GM19328 (cell line): ENCODE results near the gene LPCAT1.

Experiments used
- ATAC-seq: cut with Tn5 transposase; IDR thresholded peaks from one replicate; pipeline ENCODE4 v1.9.1; 2021; ENCODE audit warnings: mild to moderate bottlenecking, moderate library complexity; ENCODE audit not compliant: unreplicated experiment

The LPCAT1 gene

DNA sequence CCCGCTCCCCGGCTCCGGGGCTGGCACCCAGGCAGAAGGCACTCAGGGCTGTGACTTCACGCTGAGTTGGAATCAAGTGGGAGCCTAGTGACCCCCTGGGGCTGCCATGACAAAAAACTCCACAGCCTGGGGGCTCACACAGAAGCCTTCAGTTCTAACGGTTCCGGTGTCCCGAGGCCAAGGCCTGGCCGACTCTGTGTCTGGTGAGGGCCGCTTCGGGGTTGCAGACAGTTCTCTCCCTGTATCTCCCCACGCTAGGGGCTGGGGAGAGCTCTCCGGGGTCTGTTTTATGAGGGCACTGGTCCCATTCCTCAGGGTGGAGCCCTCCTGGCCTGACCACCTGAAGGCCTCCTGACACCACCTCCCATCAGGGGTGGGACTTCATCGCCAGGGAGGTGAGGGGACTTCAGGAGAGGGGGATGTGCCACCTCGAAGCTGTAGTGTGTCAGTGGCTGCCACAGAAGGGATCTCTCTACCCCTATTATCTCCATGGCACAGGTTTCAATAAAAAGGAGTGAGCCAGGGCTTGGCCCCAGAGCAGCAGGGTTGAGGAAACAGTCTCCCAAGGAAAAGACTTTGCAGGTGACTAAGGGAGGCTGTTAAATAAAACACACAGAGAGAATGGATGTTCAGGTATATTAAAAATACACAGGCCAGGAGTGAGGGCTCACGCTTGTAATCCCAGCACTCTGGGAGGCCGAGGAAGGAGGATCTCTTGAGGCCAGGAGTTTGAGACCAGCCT is 77.0 kb downstream of the LPCAT1 start:
- ATAC-seq = no peak

DNA sequence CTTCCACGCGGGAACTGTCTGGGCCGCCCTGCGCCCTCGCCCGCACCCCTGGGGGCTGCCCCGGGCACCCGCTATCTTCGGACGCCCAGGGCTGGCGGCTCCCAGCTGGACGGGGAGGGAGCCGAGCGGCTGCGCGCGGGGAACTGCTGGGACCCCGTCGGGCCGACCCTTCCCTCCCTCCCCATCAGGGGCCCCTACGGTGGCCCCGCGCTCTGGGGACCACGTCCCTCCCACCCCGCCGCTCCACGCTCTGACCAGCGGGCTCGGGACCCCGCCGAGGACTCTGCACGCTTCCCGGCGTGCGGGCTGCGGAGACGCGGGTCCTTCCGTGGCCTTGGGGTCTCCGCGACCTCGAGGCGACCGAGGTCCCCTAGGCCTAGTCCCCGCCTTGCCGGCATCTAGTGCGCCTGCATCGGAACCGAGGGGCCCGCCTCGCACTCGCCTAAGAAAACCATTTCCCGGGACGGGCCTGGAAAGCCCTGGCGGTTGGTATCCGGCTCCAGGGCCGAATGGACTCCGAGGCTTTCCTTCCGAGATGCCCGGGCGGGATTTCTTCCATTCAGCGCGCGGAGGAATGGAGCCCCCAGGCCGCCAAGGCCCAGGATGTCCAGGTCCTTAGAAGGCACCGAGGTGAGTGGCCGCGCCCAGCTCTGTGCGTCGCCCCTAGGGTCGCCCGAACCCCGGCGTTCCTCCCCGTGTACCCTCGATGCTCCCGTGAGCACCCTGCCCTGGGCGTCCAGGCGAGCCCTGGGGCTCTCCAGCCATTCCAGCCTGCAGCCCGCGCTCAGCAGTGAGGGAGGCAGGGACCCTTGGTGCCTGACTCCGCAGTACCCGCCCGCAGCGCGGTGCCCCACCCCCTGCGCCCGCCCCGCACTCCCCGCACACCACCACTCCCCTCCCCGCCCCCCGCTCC is 77.8 kb downstream of the LPCAT1 start:
- ATAC-seq = no peak

DNA sequence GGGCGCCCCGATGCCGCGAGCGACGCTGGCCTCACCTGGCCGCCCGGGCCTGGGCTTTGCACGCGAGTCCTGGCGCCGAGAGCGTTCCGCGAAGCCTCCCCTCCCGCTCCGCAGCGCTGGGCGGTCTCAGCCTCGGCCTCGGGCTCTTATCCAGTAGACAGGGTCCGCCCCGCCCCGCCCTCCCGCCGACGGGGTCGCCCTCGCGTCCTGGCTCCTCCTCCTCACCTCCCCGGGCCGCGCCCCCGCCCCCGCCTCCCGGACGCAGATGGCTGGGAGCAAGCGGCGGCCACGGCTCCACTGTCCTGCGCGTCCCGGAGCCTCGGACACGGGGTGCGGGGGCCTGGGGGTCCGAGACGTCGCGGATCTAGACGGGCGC is 78.5 kb downstream of the LPCAT1 start, which contains the start of gene SLC6A3:
TSS of gene SLC6A3 (minus strand) at position 128 of the 376 bp plus-strand sequence. CDS start 2,243 bp downstream, outside the sequence.
- ATAC-seq = no peak

DNA sequence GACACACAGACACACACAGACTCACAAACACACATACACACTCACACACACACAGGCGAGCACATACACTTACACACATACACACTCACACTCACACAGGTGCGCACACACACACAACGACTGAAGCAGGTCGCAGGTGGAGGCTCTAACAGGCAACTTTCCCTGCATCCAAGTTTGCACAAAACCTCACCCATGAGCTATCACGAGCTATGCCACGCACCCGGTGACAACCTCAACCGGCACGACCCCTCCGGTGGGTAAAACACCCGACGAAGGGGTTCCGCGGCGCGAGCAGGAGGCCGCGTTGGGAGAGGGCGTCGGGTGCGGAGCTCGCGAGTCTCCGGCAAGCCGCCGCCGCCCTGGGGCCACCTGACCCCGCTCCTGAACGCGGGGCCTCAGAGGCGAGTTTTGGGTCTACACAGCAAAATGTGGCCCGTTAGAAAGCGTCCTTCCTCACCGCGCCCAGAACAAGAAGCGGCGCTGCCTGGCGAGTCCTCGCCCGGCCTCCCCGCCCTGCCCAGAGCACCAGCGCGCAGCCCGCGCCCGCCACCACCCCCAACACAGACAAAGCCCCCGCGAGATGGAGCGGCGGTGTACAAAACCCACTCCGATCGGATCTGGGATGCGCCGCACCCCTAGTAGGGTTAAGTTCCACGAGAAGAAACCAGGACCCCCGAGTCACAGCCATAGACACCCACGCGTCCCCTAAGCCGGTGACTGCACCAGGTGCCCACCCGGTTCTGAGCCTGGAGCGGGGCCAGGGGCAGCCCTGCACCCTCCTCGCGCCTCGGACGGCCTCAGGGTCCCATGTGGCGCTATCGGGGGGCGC is 79.2 kb downstream of the LPCAT1 start:
- no peak for ATAC-seq

DNA sequence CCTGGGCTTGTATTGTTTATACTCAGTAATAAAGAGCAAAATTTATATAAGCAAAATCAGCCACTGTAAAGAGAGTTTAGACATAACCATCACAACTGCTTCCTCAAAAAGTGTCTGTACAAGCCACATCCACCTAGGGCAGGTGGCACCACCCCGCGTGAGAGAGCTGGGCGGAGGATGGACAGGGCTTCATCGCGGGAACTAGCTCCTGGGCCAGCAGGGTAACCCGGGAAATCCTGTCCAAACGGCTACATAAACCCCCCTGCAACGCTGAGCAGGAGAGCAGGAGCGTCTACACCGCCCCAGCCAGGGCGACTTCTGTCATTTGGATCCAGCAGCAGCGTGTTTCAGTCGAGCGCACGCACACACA is 79.8 kb downstream of the LPCAT1 start:
- ATAC-seq = no peak

- ATAC-seq = no peak
Measured at GRCh38 chr5:1443171-1443570, 80.6 kb downstream of the LPCAT1 start.

DNA sequence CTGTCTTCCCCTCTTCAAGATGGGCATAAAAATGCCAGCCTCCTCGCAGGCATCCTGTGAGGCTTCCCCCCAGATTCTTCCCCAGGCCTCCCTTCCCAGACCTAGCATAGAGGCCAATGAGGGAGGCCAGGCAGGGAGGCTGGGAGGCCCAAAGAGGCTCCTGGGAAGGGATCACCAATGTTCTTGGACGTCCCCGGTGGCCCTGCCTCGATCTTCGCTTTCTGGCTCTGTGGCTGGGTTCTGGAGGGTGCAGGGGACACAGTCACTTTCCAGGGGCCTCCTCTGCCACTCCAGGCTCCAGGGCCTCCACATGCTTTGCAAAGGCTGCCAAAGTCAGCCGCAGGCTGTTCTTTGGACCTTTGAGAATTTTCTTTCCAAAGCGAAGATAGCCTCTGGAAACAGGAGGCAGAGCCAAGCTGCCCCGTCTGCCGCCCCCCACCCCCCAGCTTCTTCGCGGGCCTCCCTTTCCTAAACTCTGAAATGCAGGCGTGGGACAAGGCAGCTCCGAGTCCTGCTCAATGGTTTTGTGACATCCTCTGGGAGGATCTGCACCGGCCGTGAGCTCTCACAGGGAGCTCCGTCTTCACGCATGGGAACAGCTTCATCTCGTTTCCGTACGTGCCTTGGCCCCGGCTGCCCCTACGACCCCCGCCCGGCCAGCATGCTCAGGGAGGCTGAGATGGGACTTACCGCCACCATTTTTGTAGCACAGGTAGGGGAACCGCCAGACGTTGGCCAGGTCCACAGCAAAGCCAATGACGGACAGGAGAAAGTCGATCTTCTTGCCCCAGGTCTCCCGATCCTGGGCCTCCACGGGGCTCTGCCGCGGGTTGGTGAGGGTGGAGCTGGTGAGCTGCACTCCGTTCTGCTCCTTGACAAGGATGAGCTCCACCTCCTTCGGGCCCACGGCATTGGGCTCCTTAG is 81.3 kb downstream of the LPCAT1 start:
- ATAC-seq = no peak

DNA sequence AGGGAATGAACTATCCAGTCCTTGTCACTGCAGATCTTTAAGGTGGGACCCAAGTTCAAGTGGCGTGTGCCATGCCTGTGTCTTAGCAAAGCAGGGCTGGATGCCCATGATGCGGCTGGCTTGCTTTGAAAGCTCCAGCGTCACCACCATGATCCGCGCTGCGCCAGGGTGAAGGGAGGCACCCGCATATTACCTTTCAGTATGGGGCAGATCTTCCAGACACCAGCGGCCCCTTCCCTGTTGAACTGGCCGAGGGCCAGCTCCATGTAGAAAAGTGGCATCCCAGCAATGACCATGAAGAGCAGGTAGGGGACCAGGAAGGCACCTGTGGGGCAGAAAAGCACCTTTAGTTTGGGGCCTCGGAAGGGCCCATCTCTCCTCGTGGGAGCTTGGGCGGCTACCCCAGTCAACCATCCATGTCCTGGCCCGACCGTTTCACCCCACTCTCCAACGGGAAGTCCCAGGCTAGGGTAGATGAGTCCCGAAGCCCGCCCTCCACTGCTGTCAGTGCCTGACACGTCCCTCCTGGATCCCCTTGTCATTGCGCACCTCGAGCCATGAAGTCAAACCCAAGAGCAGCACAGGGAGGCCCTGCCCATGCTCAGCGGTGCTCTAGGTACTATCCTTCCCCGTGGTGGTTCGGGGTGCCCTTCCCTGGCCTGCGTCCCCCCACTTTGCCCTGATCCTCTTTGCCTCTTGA is 82.4 kb downstream of the LPCAT1 start:
- ATAC-seq = no peak

DNA sequence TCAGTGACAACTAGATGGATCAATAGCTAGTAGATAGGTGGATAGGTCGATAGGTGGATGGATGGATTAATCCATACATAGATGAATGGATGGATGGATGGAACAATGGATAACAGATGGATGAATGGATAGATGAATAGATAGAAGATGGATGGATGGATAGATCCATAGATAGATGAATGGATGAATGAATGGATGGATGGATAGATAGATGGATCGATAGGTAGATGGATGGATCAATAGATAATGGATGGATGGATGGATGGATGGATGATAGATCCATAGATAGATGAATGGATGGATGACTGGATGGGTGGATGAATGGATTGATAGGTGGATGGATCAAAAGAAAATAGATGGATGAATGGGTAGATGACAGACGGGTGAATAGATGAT is 83.7 kb downstream of the LPCAT1 start:
- no peak for ATAC-seq

GRCh38 chr5:1439388-1440097 is 84.2 kb downstream of the LPCAT1 start:
- no peak for ATAC-seq

GRCh38 chr5:1438871-1439270 is 84.9 kb downstream of the LPCAT1 start:
- no peak for ATAC-seq

- ATAC-seq = no peak
Measured at GRCh38 chr5:1437876-1438559, 85.7 kb downstream of the LPCAT1 start.

DNA sequence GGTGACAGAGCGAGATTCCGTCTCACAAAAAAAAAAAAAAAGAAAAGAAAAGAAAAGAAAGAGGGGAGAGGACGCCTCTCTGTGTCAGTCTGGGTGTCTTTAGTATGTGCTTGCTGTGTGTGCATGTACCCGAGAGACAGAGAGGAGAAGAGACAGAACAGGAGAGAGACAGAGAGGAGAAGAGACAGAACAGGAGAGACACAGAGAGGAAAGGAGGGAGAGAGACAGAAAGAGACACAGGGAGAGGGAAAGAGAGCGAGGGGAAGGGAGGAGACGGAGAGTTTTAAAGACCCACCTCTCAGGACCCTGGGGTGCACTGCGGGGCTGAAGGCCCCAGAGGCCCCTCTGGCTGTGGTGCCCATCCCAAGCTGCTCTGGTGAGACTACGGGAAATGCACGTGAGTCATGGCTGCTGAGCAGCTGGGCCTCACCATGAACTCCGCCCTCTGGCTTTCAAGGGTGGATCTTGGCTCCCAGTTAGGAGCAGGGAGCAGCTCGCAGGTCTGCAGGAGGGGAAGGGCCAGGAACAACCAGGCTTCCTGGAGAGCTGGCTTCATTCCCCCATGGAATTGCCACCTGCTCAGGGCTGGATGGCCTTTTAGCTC is 86.4 kb downstream of the LPCAT1 start:
- ATAC-seq = no peak

DNA sequence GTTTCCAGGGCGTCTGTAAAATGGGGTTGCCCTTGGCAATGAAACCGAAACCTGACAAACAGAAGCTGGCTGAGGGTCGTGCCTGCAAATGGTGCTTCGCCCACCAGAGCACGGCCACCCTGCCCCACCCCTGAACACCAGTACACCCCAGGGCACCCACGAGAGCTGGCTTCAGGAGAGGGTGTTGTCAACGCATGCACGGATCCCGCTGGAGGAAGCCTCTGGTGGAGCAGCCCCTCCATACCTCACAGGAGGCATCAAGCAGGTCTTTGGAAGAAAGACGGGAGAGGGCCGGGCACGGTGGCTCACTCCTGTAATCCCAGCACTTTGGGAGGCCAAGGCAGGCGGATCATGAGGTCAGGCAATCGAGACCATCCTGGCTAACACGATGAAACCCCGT is 87.1 kb downstream of the LPCAT1 start:
- ATAC-seq = no peak

DNA sequence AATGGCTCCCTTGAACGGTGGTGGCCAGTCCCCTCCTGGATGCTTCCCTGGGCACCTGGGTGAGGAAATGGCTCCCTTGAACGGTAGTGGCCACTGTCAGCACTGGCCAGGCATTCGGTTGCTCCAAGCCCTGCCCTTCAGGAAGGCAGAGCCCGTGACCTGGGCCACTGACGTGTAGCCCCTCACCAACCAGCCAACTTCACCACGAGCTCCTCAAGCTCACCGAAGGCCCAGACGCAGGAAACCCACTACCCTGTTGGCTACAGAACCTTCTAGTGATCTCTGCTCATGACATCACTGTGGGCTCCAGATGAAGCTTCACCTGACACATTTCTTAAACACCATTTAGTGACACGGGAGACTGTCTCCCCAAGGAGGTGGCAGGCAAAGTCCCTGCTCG is 87.7 kb downstream of the LPCAT1 start:
- no peak for ATAC-seq

DNA sequence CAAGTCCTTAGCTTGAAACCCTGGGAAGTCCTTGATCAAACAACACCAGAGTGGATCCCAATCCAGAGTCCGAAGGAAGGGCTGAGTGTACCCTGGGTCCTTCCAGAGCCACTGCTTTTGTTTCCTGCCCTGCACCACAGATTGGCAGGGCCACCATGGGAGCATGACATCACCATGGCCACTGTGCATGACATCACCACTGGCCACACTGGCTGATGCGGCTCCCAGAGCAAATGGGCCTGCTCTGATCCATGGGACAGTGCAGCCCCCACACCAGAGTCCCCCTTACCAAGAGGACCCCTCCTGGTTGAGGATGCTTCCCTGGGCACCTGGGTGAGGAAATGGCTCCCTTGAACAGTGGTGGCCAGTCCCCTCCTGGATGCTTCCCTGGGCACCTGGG is 88.4 kb downstream of the LPCAT1 start:
- no peak for ATAC-seq

DNA sequence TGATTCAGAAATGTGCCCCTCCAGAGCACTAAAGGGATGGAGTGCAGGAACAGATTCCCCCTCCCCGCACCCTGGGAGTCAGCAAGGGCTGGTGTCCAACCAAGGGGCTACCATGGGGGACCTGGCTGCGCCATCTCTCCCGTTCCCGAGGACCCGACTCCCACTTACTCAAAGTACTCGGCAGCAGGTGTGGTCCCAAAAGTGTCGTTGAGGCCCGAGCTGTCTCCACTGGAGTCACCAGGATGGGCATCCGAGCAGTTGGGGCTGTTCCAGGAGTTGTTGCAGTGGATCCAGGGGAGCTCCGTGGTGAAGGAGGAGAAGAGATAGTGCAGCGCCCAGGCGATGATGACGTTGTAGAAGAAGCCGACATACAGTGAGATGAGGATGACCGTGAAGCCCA is 91.5 kb downstream of the LPCAT1 start:
- ATAC-seq = no peak

DNA sequence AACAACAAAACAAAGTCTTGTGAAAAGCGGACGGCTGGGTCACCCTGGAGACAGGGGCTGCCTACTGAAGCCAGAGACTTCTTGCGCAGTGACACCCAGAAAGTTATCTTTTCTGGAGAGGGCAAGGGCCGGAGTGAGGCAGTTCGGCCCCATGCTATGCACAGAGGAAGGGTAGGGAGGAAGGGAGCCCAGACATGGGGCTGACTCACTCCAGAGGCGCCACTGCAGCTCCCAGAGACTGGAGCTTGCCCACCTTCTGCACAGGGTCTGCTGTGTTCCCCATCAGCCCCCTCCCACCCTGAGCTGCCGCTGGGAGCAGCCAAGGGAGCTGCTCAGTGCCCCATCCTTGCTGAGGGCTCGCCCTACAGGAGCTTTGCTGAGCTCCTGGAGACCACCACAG is 91.9 kb downstream of the LPCAT1 start:
- ATAC-seq = no peak
